ENCODE results near the gene RAPSN. TPM values are rescaled to one million over a fixed set of nuclear protein-coding genes. Genes with fewer than 3 reads are reported as not detected.

RAPSN gene
- total RNA-seq, 4 donors from 2014 or later: not detected

DNA sequence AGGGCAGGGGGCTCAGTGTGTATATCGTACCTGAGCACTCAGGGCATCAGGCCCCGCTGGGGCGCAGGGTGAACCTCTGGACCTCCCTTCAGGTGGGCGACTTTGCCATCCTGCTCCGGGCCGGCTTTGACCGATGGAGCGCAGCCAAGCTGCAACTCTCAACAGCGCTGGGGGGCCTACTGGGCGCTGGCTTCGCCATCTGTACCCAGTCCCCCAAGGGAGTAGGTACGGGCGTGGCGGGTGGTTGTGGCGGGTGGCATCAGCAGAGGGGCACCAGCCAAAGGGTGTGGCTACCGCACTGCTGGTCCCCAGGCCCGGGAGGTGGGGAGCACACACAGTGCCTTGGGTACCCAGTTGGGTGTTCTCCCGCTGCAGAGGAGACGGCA lies 34.3 kb downstream of the RAPSN start:
- in situ Hi-C loops (cut with MboI; ENCODE audit: low pct_ligation_motif_present in 1 of 4, low pct_unique_long_range_greater_than_20kb in 1 of 4, low sequenced_read_pairs in 3 of 4): no loop called here
- DNase-seq: no peak
- no peaks in the 10 kb centered on the region for H3K9me3 ChIP-seq
- H3K4me3 ChIP-seq: no peak overlapping the region
- H3K36me3 ChIP-seq: peaks cover 0 to 11% (median 5%) of the 10 kb centered on the region in 4 donors
- no peak for TF ChIP-seq POLR2A (IDR thresholded peaks at IDR 0.05)
- no peak for TF ChIP-seq EP300 (IDR thresholded peaks at IDR 0.05; ENCODE audit: low read depth)
- no peak for TF ChIP-seq CTCF (IDR thresholded peaks at IDR 0.05)
- TF ChIP-seq POLR2AphosphoS5 (IDR thresholded peaks at IDR 0.05): no peak
- H3K27me3 ChIP-seq: no peaks in the 10 kb centered on the region
- WGBS, 2 donors (ENCODE audit: low coverage in 1 of 2): 80 to 90% methylated on average over 3 to 11 of the region's 19 CpGs
- H3K4me1 ChIP-seq: peaks cover 11 to 33% (median 24%) of the 10 kb centered on the region in 4 donors
- intact Hi-C loops (cut with DNase I; ENCODE audit: low total_unique reads): no loop called here
- H3K27ac ChIP-seq: peak overlapping the region in 3 of 4 donors; percentile 85

- H3K36me3 ChIP-seq: peaks cover 0 to 11% (median 4%) of the 10 kb centered on the region in 4 donors
- WGBS, 2 donors (ENCODE audit: low coverage in 1 of 2): 88% methylated on average over 16 of the region's 16 CpGs; no CpG with 5 or more reads in 1 of the 2 donors
- DNase-seq: no peak
- intact Hi-C loops (cut with DNase I; ENCODE audit: low total_unique reads) (no loop called here), in situ Hi-C loops (cut with MboI; ENCODE audit: low pct_ligation_motif_present in 1 of 4, low pct_unique_long_range_greater_than_20kb in 1 of 4, low sequenced_read_pairs in 3 of 4) (no loop called here)
- H3K27me3 ChIP-seq: no peaks in the 10 kb centered on the region
- TF ChIP-seq EP300 (IDR thresholded peaks at IDR 0.05; ENCODE audit: low read depth): no peak
- TF ChIP-seq CTCF (IDR thresholded peaks at IDR 0.05): no peak
- peaks cover 17 to 38% (median 30%) of the 10 kb centered on the region in 4 donors for H3K4me1 ChIP-seq
- H3K27ac ChIP-seq: peak overlapping the region in 3 of 4 donors; percentile 53 to 85 (median 85)
- no peaks in the 10 kb centered on the region for H3K9me3 ChIP-seq
- H3K4me3 ChIP-seq: no peak overlapping the region
Observed at GRCh38 chr11:47413908-47414684, 34.8 kb downstream of the RAPSN start.

DNA sequence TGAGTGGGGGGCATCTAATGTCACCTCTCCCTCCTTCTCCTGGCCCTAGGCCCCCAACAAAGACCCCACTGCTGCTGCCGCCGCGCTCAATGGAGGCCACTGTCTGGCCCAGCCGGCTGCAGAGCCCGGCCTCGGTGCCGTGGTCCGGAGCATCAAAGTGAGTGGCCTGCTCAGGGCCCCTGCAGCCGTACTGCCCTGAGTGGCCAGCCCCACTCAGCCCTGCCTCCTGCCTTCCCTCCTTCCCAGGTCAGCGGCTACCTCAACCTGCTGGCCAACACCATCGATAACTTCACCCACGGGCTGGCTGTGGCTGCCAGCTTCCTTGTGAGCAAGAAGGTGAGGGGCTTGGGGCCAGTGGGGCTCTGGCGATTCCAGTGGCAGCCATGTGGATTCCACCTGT lies 35.6 kb downstream of the RAPSN start:
- peaks cover 17 to 42% (median 33%) of the 10 kb centered on the region in 4 donors for H3K4me1 ChIP-seq
- H3K27me3 ChIP-seq: no peaks in the 10 kb centered on the region
- H3K36me3 ChIP-seq: peaks cover 0 to 4% (median 0%) of the 10 kb centered on the region in 4 donors
- no peak for DNase-seq
- TF ChIP-seq POLR2AphosphoS5 (IDR thresholded peaks at IDR 0.05) (no peak), CTCF (IDR thresholded peaks at IDR 0.05) (no peak), EP300 (IDR thresholded peaks at IDR 0.05; ENCODE audit: low read depth) (no peak), POLR2A (IDR thresholded peaks at IDR 0.05) (no peak)
- H3K4me3 ChIP-seq: no peak overlapping the region
- in situ Hi-C loops (cut with MboI; ENCODE audit: low pct_ligation_motif_present in 1 of 4, low pct_unique_long_range_greater_than_20kb in 1 of 4, low sequenced_read_pairs in 3 of 4) (no loop called here), intact Hi-C loops (cut with DNase I; ENCODE audit: low total_unique reads) (no loop called here)
- WGBS, 2 donors (ENCODE audit: low coverage in 1 of 2): 91 to 100% methylated on average over 1 to 13 of the region's 13 CpGs
- peak overlapping the region; percentile 24 to 85 (median 69) for H3K27ac ChIP-seq
- H3K9me3 ChIP-seq: no peaks in the 10 kb centered on the region

DNA sequence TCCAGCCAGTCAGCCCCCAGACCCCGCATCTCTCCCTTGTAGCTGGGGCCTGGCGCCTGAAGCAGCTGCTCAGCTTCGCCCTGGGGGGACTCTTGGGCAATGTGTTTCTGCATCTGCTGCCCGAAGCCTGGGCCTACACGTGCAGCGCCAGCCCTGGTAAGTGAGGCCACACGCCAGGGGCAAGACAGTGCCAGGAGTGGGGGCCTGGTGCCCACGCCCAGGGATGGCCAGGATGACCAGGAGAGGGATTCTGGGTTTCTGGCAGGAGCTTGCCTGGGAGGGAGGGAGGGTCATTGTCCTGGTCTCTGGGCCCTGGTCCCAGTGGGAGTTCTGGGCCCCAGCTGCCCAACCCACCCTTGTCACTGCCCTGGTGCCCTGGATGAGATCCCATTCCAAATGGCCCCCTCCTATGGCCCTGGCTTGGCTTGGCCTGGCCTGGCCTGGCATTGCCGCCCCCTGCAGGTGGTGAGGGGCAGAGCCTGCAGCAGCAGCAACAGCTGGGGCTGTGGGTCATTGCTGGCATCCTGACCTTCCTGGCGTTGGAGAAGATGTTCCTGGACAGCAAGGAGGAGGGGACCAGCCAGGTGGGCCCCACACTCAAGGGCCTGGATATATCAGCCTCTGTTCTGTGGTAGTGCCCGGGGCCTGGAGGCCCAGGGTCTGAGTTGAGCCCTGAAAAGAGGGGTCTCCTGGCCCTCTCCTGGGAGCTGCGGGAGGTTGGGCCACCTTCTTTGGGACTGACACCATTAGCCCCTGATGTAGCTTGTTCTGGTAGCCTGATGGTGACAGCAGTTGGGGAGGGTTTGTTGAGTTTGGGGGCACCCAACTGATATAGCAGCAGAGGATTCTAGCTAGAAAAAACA lies 36.8 kb downstream of the RAPSN start:
- intact Hi-C loops (cut with DNase I; ENCODE audit: low total_unique reads): no loop called here
- TF ChIP-seq POLR2AphosphoS5 (IDR thresholded peaks at IDR 0.05) (no peak), CTCF (IDR thresholded peaks at IDR 0.05) (peak; percentile 64 to 77 (median 71))
- H3K36me3 ChIP-seq: no peaks in the 10 kb centered on the region
- in situ Hi-C loops (cut with MboI; ENCODE audit: low pct_ligation_motif_present in 1 of 4, low pct_unique_long_range_greater_than_20kb in 1 of 4, low sequenced_read_pairs in 3 of 4): no loop called here
- peaks cover 21 to 49% (median 39%) of the 10 kb centered on the region in 4 donors for H3K4me1 ChIP-seq
- 76% methylated on average over 12 of the region's 12 CpGs; no CpG with 5 or more reads in 1 of the 2 donors for WGBS, 2 donors (ENCODE audit: low coverage in 1 of 2)
- peak; percentile 57 for DNase-seq
- H3K27ac ChIP-seq: peak overlapping the region in 2 of 4 donors; percentile 16 to 24
- H3K27me3 ChIP-seq: no peaks in the 10 kb centered on the region
- no peaks in the 10 kb centered on the region for H3K9me3 ChIP-seq
- no peak overlapping the region for H3K4me3 ChIP-seq

Data from transverse colon (tissue), 4 donors.